SU-DHL-6 (cell line): ENCODE data around the gene PPP1R14C.

ENCODE experiments used
- H2AFZ ChIP-seq: fragments of 200-600 bp; sonication (generic); 2 replicates; pipeline ENCODE4 v1.6.1; 2014; ENCODE audit warnings: low read depth, mild to moderate bottlenecking, moderate library complexity, mixed read lengths, antibody characterized with exemption, low read length; ENCODE audit not compliant: severe bottlenecking
- H3F3A ChIP-seq: fragments of 200-600 bp; shearing (Covaris generic); 2 replicates; pipeline ENCODE4 v1.6.0; 2016; ENCODE audit warnings: antibody characterized with exemption, mild to moderate bottlenecking; ENCODE audit not compliant: insufficient read depth
- H3K27ac ChIP-seq: fragments of 200-600 bp; sonication (generic); 2 replicates; pipeline ENCODE4 v1.5.1; 2016; ENCODE audit warnings: low read depth, mild to moderate bottlenecking, low read length, moderate library complexity, mixed read lengths
- H3K27me3 ChIP-seq: fragments of 200-600 bp; sonication (generic), shearing (Covaris generic); 2 replicates; pipeline ENCODE4 v1.6.0; 2014; ENCODE audit warnings: mild to moderate bottlenecking, low read length
- H3K36me3 ChIP-seq: fragments of 200-600 bp; sonication (generic); 2 replicates; pipeline ENCODE4 v1.6.1; 2014; ENCODE audit warnings: mild to moderate bottlenecking, low read length, mixed read lengths
- H3K4me2 ChIP-seq: fragments of 300-600, 200-600 bp; shearing (Covaris generic), sonication (generic); 2 replicates; pipeline ENCODE4 v1.6.0; 2014; ENCODE audit warnings: low read length, low read depth, mild to moderate bottlenecking; ENCODE audit not compliant: poor library complexity, severe bottlenecking
- H3K4me3 ChIP-seq: fragments of 200-600 bp; sonication (generic); 2 replicates; pipeline ENCODE4 v1.5.1; 2014; ENCODE audit warnings: antibody characterized with exemption, low read length, mild to moderate bottlenecking, mixed read lengths; ENCODE audit not compliant: insufficient read depth, poor library complexity, severe bottlenecking
- H3K79me2 ChIP-seq: fragments of 200-600 bp; sonication (generic); 2 replicates; pipeline ENCODE4 v1.6.1; 2014; ENCODE audit warnings: mild to moderate bottlenecking, low read length, moderate library complexity; ENCODE audit not compliant: insufficient read depth
- H3K9ac ChIP-seq: fragments of 200-600 bp; sonication (generic); 2 replicates; pipeline ENCODE4 v1.7.0; 2014; ENCODE audit warnings: mild to moderate bottlenecking, low read length
- H3K9me2 ChIP-seq: fragments of 200-600 bp; sonication (generic); replicated peaks from 2 replicates; pipeline ENCODE4 v1.6.1; 2014; ENCODE audit warnings: low read length; ENCODE audit not compliant: insufficient read depth
- H3K9me3 ChIP-seq: fragments of 200-600 bp; sonication (generic); 2 replicates; pipeline ENCODE4 v1.6.1; 2014; ENCODE audit warnings: low read length, mixed read lengths; ENCODE audit not compliant: insufficient read depth
- H4K20me1 ChIP-seq: fragments of 200-600 bp; sonication (generic); 2 replicates; pipeline ENCODE4 v1.6.1; 2014; ENCODE audit warnings: low read depth, mild to moderate bottlenecking, antibody characterized with exemption, low read length, moderate library complexity, mixed read lengths
- CTCF ChIP-seq: fragments of 200-600 bp; sonication (generic); IDR thresholded peaks from one replicate; pipeline ENCODE4 v1.5.1; 2017; ENCODE audit warnings: antibody characterized with exemption, mild to moderate bottlenecking, low read length, moderate library complexity; ENCODE audit not compliant: insufficient read depth, poor library complexity, severe bottlenecking
- EZH2phosphoT487 ChIP-seq: fragments of 200-600 bp; sonication (generic), shearing (Covaris generic); conservative IDR thresholded peaks from 2 replicates; pipeline ENCODE4 v1.6.1; 2018; ENCODE audit warnings: mild to moderate bottlenecking, antibody characterized with exemption, low read length, moderate library complexity, mixed read lengths

The PPP1R14C gene

GRCh38 chr6:150167479-150167873 is 24.6 kb downstream of the PPP1R14C start:
- Histone ChIP-seq H3K4me3 (no peak overlapping the region), H3K9me3 (no peaks in the 10 kb centered on the region), H4K20me1 (no peaks in the 10 kb centered on the region), H3K79me2 (no peaks in the 10 kb centered on the region), H3K27ac (peak overlapping the region; percentile 84), H3F3A (peaks cover 6% of the 10 kb centered on the region; the same call in 1 of the 2 replicates), H3K36me3 (no peaks in the 10 kb centered on the region), H3K27me3 (no peaks in the 10 kb centered on the region), H3K4me2 (peak overlapping the region; percentile 97), H2AFZ (peak overlapping the region; percentile 89), H3K9ac (no peak overlapping the region), H3K9me2 (no peaks in the 10 kb centered on the region)
- no peak for TF ChIP-seq CTCF

- H3K9ac ChIP-seq, result no peak overlapping the region
- H3K79me2 ChIP-seq, result no peaks in the 10 kb centered on the region
- no peak overlapping the region for H2AFZ ChIP-seq
- H3K9me2 ChIP-seq, result no peaks in the 10 kb centered on the region
- H3K4me2 ChIP-seq, result no peak overlapping the region
- H3K36me3 ChIP-seq, result no peaks in the 10 kb centered on the region
- H3K4me3 ChIP-seq, result no peak overlapping the region
- no peaks in the 10 kb centered on the region for H3K27me3 ChIP-seq
- no peaks in the 10 kb centered on the region for H4K20me1 ChIP-seq
- H3K27ac ChIP-seq, result no peak overlapping the region
- H3F3A ChIP-seq, result peaks cover 6% of the 10 kb centered on the region; the same call in 1 of the 2 replicates
- TF ChIP-seq CTCF (no peak), EZH2phosphoT487 (no peak)
- no peaks in the 10 kb centered on the region for H3K9me3 ChIP-seq
Measured at GRCh38 chr6:150169181-150169580, 26.3 kb downstream of the PPP1R14C start.

- H3K79me2 ChIP-seq, result no peaks in the 10 kb centered on the region
- H3K27me3 ChIP-seq, result no peaks in the 10 kb centered on the region
- no peak overlapping the region for H3K4me3 ChIP-seq
- H3K27ac ChIP-seq, result no peak overlapping the region
- H3K9me2 ChIP-seq, result no peaks in the 10 kb centered on the region
- peaks cover 6% of the 10 kb centered on the region; the same call in 1 of the 2 replicates for H3F3A ChIP-seq
- no peak overlapping the region for H3K4me2 ChIP-seq
- H4K20me1 ChIP-seq, result no peaks in the 10 kb centered on the region
- H3K9ac ChIP-seq, result no peak overlapping the region
- no peaks in the 10 kb centered on the region for H3K9me3 ChIP-seq
- TF ChIP-seq EZH2phosphoT487 (no peak), CTCF (no peak)
- H2AFZ ChIP-seq, result no peak overlapping the region
- no peaks in the 10 kb centered on the region for H3K36me3 ChIP-seq
Measured at GRCh38 chr6:150169609-150170008, 26.8 kb downstream of the PPP1R14C start.
